SK-N-MC (cell line): ENCODE measurements around the gene EID2.

Source experiments
- EZH2 ChIP-seq: fragments of 200-600 bp; sonication (generic); IDR thresholded peaks from one replicate; pipeline ENCODE4 v1.6.1; 2017; ENCODE audit warnings: antibody characterized with exemption
- FOXP2 ChIP-seq: optimal IDR thresholded peaks from 2 replicates; pipeline ENCODE3; 2011; ENCODE audit warnings: mild to moderate bottlenecking, moderate library complexity; ENCODE audit not compliant: insufficient read depth; ENCODE audit errors: extremely low read length, control extremely low read depth
- POLR2AphosphoS5 ChIP-seq: IDR thresholded peaks from 2 replicates; pipeline ENCODE4 v1.6.1; 2012; ENCODE audit warnings: mild to moderate bottlenecking, low read depth, low read length, borderline replicate concordance

GRCh38 chr19:39582891-39583625, 43.1 kb upstream of the EID2 start:
- TF ChIP-seq POLR2AphosphoS5 (no peak), EZH2 (no peak), FOXP2 (no peak)
